Esophagus muscularis mucosa (tissue), 3 donors: ENCODE measurements around the gene CFAP107.

ENCODE experiments used
- POLR2A ChIP-seq: fragments of 450-650 bp; IDR thresholded peaks from one replicate; pipeline ENCODE4 v1.6.1; 2017; ENCODE audit warnings: antibody characterized with exemption, moderate library complexity, mild to moderate bottlenecking, low read depth
- POLR2AphosphoS5 ChIP-seq, 2 donors: sonication (generic); formaldehyde crosslinking; IDR thresholded peaks; one replicate each; pipeline ENCODE4 v1.6.1; 2017; ENCODE audit warnings: antibody characterized with exemption in 2 of 2
- TF ChIP-seq, protein P1 (sequence below), 3 experiments: fragments of 200-600 bp in 2 of 3; fragments of 450-650 bp in 1 of 3; sonication (generic) in 2 of 3; IDR thresholded peaks; one replicate each; pipeline ENCODE4 v1.5.1; 2017 to 2019; ENCODE audit warnings: antibody characterized with exemption in 3 of 3, mild to moderate bottlenecking in 2 of 3, moderate library complexity in 1 of 3

DNA sequence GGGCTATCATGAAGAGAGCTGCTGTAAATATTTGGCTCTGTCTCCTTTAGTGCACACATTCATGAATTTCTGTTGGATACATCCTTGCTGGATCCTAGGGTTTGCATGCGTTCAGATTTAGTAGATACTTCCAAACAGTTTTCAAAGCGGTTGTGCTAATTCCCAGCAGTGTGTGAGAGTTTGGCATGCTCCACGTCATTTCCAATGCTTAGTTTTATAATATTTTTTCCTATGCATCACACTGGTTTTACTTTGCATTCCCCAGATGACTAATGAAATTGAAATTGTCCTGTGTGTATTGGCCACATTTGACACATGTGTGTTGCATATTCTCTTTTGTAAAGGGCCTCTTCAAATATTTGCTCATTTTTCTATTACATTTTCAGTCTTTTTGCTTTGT lies 48.6 kb upstream of the CFAP107 start:
- TF ChIP-seq, protein P1, sequence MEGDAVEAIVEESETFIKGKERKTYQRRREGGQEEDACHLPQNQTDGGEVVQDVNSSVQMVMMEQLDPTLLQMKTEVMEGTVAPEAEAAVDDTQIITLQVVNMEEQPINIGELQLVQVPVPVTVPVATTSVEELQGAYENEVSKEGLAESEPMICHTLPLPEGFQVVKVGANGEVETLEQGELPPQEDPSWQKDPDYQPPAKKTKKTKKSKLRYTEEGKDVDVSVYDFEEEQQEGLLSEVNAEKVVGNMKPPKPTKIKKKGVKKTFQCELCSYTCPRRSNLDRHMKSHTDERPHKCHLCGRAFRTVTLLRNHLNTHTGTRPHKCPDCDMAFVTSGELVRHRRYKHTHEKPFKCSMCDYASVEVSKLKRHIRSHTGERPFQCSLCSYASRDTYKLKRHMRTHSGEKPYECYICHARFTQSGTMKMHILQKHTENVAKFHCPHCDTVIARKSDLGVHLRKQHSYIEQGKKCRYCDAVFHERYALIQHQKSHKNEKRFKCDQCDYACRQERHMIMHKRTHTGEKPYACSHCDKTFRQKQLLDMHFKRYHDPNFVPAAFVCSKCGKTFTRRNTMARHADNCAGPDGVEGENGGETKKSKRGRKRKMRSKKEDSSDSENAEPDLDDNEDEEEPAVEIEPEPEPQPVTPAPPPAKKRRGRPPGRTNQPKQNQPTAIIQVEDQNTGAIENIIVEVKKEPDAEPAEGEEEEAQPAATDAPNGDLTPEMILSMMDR (IDR thresholded peaks at IDR 0.05), result no peak
- no peak for TF ChIP-seq POLR2A
- no peak for TF ChIP-seq POLR2AphosphoS5 (IDR thresholded peaks at IDR 0.05)
